ENCODE data around the gene TCIRG1. TPM values are rescaled to one million over a fixed set of nuclear protein-coding genes. Genes with fewer than 3 reads are reported as not detected.

Gene TCIRG1
- total RNA-seq, 2 donors from 2014 or later = 39.5 to 51.7 TPM

DNA sequence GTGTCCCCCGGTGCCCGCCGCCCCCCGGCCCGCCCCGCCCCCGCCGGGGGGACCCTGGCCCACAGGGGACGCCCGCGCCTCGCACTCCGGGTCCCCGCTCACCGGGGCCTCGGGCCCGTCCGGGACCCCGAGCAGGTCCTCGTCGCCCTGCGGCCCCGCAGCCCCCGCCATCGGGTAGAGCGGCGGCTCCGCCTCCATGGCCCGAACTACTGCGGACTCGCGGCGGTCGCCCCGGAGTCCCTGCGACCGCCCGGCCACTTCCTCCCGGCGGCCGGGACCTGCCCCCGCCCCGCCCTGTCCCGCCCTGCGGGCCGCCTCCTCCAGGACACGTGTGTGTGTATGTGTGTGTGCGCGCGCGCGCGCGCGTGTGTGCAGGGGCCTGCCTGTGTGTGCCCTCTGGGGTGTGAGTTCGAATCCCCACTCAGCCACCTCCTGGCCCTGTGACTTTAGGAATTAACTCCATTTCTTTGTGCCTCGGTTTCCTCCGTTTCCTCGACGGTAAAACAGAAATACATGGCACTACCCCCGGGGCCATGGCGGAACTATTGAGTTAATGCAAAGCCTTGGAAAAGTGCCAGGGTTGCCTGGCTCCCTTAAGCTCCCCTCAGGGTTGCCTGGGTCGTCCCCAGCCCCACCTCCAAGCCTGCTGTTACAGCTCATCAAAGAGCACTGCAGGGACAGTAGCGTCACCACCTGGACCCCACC, 34.8 kb upstream of the TCIRG1 start, which contains the start of gene UNC93B1:
Gene UNC93B1 (minus strand): TSS at position 252 of the 705 bp plus-strand sequence. CDS start 54 bp downstream, at position 198.
- peak; percentile 90 to 96 for ATAC-seq
- DNase-seq = peak; percentile 93
- intact Hi-C loops (cut with DNase I) = no loop called here

GRCh38 chr11:68004551-68005335, 34.1 kb upstream of the TCIRG1 start:
- intact Hi-C loops (cut with DNase I) = no loop called here
- ATAC-seq (no peak), DNase-seq (no peak)

- DNase-seq = no peak
- ATAC-seq = no peak
- intact Hi-C loops (cut with DNase I) = no loop called here
These were observed 32.1 kb upstream of the TCIRG1 start for GRCh38 chr11:68006606-68007166.

DNA sequence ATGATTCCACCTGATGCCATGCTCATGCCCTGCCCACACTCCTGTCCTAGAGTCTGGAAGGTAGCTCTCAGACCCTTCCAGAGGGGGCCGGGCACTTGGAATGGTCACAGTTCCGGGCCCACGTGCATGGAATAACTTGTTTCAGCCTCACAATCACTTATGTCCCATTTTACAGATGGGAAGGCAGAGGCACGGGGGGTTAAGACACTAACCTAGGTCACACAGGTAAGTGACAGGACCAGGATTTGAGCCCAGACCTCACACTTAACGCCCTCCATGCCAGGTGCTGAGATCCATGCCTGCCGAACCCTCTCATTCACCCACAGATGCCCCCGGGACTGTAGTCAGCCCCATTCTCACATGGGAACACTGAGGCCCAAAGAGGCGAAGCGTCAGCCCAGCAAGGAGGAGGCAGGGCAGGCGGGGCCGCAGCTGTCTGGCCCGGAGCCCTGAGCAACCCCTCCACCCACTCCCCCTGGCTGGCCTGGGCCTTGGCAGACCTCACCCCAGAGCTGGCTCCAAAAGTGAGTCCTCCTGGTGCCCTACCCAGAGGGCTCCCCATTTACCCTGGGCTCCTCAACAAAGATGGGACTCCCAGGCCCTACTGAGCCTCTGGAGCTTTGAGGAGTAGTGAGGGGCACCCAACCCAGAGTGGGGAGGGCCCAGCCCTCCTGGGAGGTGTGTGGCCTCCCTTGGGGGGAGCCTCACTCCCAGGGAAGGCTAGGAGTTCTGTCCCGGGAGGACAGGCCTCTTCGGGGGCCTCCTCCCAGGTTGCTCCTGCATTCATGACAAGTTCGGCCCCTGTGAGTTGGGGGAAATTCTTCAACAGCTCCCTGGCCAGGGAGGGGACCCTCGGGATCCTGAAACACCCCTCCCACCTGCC, 31.1 kb upstream of the TCIRG1 start:
- ATAC-seq = no peak
- intact Hi-C loops (cut with DNase I) = no loop called here
- no peak for DNase-seq

DNA sequence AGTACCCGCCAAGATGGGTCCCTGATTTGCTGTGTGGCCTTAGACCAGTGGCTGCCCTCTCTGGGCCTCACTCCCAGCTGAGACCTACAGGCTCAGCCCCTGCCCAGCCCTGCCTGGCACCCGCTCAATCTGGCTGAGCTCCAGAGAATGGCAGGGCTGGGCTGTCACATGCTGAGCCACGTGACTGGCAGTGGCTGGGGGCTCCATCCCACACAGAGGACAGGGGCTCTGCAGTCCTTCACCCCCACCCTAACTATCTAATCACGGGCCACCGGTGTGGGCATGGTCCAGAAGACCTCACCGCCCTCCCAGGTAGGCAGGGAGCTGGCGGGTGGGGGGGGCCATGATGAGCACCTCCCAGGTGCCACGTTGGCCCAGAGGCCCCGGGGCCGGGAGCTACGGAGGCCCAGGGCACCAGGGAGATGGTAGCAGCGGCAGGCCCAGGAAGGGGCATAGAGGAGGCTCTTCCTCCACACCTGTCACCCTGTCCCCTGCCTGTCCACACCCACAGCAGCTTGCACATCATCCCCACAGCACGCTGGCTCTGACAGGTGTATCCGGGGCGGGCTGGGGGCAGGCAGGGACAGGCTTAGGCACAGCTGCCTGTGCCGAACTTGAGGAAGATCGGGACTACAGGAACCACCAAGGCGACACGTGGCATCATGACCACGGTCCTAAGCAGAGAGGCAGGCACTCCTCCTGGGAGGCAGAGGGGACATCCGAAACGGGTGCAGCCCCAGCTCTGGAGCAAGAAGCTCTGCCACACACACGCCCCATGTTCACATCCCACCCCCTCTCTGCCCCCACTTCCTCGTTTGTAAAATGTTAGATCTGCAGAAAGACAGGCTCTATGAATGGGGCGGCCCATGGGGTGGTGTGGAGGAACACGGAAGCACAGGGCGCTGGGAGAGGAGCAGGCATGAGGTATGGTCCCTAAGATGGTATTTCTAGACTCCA, 30.2 kb upstream of the TCIRG1 start:
- ATAC-seq (no peak), DNase-seq (no peak)
- intact Hi-C loops (cut with DNase I) = no loop called here

DNA sequence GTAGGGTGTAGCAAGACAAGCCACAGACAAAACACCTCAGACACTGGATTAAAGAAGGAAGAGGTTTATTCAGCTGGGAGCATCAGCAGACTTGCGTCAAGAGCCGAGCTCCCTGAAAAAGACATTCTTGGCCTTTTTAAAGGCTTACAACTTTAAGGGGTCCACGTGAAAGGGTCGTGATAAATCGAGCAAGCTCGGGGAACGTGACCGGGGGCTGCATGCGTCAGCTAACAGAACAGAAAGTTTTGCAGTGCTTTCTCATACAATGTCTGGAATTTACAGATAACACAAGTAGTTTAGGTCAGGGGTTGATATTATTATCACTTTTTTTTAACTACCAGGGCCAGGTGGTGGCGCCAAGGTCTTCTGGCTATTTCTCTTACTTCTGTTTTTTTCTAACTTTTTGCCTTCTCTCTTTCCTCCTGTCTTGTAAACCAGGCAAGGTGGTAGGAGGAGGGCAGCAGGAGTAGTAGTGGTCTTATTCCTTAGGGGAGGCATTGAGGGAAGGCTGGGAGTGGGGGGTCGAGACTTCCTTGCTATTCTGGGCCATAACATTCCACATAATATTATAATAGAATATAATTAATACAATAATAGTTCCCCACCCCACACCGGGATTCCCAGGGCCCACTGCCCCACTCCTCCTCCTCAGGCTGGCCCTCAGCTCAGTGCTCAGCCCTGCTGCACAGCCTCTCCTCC, 29.3 kb upstream of the TCIRG1 start:
- DNase-seq (no peak), ATAC-seq (no peak)

GRCh38 chr11:68010090-68011041, 28.5 kb upstream of the TCIRG1 start, which contains the start of gene ALDH3B1:
ALDH3B1 (plus strand) TSS chr11:68010327; CDS start chr11:68015298, 4,971 bp downstream.
- ATAC-seq (peak; percentile 81 to 86), DNase-seq (peak; percentile 93)
- intact Hi-C loops (cut with DNase I) = no loop called here

More for the DNA sequence above, 29.3 kb upstream of the TCIRG1 start:
- intact Hi-C loops (cut with DNase I) = no loop called here

GRCh38 chr11:68011051-68011943, 27.5 kb upstream of the TCIRG1 start:
- DNase-seq = no peak
- intact Hi-C loops (cut with DNase I) = no loop called here
- no peak for ATAC-seq

DNA sequence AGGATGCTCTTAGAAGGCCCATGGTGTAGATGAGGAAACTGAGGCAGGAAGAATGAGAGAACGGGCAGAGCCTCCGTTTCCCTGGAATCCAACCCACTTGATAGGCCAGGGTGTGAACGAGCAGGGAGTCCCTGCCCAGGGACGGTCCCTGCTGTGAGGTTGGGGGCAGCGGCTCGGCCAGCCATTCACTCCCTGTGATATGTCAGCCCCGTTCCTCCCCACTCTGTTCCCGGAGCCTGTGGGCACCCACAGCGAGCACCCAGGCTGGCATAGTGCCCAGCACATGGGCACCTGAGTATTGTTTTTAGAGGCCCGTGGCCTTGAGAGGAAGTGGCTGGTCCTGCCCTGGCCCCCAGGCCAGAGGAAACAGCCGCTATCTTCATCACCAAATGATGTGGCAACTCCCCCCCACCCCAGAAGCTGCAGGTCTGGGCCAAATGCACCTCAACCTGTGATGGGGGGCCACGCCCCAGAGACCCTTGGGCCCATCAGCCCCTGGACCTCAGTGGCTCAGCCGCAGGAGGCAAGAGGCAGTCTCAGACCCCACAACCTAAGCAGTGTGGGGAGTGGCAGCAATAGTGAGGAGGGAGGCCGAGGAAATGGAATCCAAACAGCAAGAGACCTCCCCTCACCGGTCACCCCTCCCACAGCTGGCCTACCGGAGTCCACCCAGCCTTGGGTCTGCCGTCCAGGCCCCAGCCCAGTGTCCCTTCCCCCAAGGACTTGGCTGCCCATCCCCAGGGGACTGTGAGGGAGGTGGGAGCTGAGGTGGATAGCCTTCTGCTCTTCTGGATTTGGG, 26.6 kb upstream of the TCIRG1 start:
- ATAC-seq = no peak
- DNase-seq = no peak
- intact Hi-C loops (cut with DNase I) = no loop called here

- intact Hi-C loops (cut with DNase I) = no loop called here
- DNase-seq = no peak
- peak in 1 of 2 donors; percentile 22 for ATAC-seq
These were observed 25.8 kb upstream of the TCIRG1 start for GRCh38 chr11:68012843-68013610.

DNA sequence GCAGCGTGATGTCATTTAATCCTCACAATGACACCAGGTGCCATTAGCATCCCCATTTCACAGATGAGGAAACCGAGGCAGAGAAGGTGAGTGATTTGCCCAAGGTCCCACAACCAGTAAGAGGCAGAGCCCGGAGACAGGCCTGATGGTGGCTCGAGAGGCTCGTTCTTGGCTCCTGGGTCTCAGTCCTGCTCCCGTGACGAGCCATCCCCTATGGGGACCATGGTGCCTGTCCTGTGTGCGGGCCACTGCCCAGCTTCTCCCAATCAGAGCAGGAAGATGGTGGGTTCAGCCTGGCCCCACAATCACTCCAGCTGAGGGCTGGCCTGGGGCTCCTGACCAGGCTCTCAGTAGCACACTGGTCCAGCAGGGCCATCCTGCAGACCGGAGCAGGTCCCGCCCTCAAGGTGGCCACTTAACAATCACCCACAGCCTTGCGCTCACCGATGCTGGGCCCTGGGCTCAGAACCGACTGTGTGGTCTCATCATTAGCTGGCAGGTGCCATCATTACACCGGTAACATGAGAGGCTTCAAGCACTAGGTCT, 25.1 kb upstream of the TCIRG1 start:
- DNase-seq (no peak), ATAC-seq (no peak)
- intact Hi-C loops (cut with DNase I) = no loop called here

- ATAC-seq (peak in 1 of 2 donors; percentile 31), DNase-seq (no peak)
- intact Hi-C loops (cut with DNase I) = no loop called here
These were observed 24.5 kb upstream of the TCIRG1 start for GRCh38 chr11:68014157-68014946.

DNA sequence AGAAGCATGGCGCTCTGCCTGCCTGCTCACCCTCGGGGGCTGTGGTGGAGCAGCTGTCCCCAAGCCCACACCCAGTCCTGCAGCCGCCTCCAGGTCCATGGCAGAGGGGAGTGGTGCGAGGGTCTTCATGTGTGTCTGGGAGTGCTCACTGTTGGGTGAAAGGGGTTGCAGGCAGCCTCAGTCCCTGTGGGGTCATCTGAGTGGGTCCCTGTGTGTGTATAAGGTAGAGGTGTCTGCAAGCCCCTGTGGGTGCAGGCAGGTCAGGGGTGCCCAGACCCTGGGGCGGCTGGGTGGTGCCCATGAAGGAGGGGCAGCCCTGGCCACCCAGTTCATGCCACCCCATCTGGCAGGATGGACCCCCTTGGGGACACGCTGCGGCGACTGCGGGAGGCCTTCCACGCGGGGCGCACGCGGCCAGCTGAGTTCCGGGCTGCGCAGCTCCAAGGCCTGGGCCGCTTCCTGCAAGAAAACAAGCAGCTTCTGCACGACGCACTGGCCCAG, 23.8 kb upstream of the TCIRG1 start:
- DNase-seq (no peak), ATAC-seq (no peak)
- intact Hi-C loops (cut with DNase I) = no loop called here
